Right forelimb (tissue), 1 donor: ENCODE data around the gene HBE1.
"Not testable (repeated sequence)": the region's sequence is repeated elsewhere in the genome, so short reads cannot be mapped to it uniquely, and the experiment has no call there.

Experiments used
- DNase-seq: peaks from one replicate; pipeline ENCODE4 v3.0.0-alpha.2; 2018

Gene HBE1

GRCh38 chr11:5284637-5285036, 14.9 kb upstream of the HBE1 start:
- no peak for DNase-seq

DNA sequence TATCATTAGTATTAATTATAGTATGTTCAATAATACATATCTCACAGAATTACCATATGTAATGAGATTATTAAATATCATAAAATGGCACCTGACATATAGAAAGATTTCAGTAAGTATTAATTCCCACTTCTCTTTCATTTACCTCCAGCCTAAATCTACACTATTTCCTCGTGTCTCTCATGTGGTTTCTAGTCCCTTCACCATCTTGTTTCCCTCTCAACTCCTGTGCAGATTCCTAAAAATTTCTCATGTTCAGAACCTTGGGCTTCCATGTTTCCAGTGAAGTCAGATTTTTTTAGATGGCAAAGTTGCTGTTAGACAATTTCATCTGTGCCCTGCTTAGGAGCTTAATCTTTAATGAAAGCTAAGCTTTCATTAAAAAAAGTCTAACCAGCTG, 14.1 kb upstream of the HBE1 start:
- no peak for DNase-seq

DNA sequence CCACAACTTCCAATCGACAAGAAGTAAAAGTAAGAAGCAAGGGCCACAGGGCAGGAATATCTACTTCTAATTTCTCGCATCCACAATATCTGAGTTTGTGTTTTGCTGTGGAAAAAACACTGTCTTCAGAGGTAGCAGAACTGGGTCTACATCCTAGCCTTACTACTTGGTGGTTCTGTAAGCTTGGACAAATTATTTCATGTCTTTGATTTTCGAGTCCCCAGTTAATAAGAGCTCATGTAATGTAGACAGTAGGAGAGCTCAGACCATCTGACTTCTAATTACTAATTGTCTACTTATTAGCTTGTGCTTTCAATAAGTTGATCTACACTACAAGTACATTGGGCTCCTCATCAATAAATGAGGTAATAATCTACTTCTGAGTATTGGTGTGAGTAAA, 13.3 kb upstream of the HBE1 start:
- DNase-seq = no peak

GRCh38 chr11:5282628-5283027, 12.9 kb upstream of the HBE1 start:
- no peak for DNase-seq

GRCh38 chr11:5281596-5281995, 11.9 kb upstream of the HBE1 start:
- DNase-seq = no peak

GRCh38 chr11:5280582-5281102, 10.9 kb upstream of the HBE1 start:
- DNase-seq = no peak

DNA sequence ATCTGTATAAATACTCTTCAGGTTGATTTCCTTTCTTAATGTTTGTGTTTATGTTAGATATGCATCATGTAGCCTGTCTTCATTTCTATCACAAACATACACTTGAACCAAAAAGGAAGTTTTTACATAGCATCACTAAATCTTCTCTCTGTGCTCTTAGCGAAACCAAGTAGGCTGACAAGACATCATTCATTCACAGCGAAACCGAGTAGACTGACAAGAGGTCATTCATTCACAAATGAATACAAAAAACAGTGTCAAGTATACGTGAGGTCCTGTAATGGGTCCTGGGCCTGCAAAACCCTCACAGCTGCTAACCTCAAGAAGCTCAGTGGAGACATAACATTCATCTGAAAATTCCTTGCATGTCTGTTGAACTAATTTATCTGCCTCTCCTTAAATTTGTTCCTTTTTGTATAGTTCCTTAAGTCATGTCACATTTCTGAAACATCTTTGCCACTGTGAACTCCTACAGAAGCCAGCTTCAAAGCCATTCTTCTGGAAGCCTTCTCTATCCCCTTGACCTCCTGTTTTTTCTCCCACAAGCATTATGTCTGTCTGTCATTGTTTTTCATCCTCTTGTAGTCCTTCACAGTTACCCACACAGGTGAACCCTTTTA, 9.8 kb upstream of the HBE1 start:
- no peak for DNase-seq

- no peak for DNase-seq
These were observed 8.2 kb upstream of the HBE1 start for GRCh38 chr11:5277807-5278382.

DNA sequence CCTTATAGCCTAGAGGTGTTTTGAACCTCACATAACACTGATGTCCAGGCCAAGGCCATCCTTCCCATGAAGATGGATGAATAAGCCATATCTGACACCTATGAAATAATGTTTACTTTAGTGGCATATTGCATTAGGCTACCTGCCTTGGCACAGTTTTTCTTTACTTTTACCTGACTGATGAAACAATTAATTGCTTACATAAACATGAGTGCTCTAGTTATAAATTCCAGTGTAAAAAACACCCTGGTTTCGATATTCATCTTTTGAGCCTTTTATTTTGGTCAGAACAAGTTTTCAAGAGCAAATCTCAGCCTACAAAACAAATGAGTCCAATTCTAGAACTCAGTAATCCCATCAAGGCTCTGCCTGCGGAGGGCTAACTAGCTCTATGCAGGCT, 7.0 kb upstream of the HBE1 start:
- no peak for DNase-seq

GRCh38 chr11:5275369-5276110, 5.8 kb upstream of the HBE1 start:
- DNase-seq = no peak

DNA sequence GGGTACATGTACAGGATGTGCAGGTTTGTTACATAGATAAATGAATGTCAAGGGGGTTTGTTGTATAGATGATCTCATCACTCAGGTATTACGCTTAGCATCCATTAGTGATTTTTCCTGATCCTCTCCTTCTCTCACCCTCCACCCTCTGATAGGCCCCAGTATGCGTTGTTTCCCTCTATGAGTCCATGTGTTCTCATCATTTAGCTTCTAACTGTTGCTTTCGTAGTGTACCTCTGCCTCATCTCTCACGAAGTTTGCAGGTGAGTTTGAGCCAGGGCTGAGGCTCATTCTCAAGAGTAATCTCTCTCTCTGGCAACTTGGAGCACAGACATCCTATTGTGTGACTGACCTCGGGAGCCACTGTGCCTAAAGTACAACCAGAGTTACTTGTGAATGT, 4.7 kb upstream of the HBE1 start:
- DNase-seq = no peak

GRCh38 chr11:5272395-5273017, 2.8 kb upstream of the HBE1 start:
- no peak for DNase-seq

GRCh38 chr11:5267033-5267563, 2.6 kb downstream of the HBE1 start:
- no peak for DNase-seq

DNA sequence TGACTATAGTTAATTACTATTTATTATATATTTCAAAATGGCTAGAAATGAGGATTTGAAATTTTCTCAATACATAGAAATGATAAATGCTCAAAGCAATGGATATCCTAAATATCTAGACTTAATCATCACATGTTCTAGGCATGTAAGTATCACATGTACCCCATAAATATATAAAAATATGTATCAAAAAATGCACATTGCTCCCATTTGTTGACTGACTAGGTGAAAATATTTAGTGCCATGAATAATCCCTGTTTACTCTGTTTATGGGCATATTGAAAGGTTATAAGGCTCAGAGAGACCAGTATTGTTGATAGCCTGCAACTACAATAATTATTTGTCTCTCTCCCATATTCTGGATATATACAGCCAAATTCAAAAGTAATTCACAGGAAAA, 3.1 kb downstream of the HBE1 start:
- no peak for DNase-seq

- DNase-seq = no peak
These were observed 3.9 kb downstream of the HBE1 start for GRCh38 chr11:5265832-5266231.

- no peak for DNase-seq
These were observed 11.0 kb downstream of the HBE1 start for GRCh38 chr11:5258543-5259262.

- DNase-seq = no peak
These were observed 12.4 kb downstream of the HBE1 start for GRCh38 chr11:5257296-5257695.

DNA sequence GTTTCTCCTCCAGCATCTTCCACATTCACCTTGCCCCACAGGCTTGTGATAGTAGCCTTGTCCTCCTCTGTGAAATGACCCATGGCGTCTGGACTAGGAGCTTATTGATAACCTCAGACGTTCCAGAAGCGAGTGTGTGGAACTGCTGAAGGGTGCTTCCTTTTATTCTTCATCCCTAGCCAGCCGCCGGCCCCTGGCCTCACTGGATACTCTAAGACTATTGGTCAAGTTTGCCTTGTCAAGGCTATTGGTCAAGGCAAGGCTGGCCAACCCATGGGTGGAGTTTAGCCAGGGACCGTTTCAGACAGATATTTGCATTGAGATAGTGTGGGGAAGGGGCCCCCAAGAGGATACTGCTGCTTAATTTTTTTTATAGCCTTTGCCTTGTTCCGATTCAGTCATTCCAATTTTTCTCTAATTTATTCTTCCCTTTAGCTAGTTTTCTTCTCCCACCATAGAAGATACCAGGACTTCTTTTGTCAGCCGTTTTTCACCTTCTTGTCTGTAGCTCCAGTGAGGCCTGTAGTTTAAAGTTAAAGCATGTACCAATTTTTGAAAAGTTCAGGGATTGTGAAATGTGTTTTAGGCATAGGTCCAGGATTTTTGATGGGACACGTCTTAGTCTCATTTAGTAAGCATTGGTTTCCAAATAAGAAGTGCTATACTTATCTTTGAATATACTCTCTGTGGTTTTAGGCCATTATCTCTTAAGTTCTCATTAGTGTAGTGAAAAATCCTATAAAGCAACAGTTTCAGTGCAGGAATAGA, 14.9 kb downstream of the HBE1 start, which contains the start of gene HBG2:
Gene HBG2 (minus strand): TSS at position 136 of the 768 bp plus-strand sequence. CDS start 53 bp downstream, at position 83.
- not testable (repeated sequence) for DNase-seq

DNA sequence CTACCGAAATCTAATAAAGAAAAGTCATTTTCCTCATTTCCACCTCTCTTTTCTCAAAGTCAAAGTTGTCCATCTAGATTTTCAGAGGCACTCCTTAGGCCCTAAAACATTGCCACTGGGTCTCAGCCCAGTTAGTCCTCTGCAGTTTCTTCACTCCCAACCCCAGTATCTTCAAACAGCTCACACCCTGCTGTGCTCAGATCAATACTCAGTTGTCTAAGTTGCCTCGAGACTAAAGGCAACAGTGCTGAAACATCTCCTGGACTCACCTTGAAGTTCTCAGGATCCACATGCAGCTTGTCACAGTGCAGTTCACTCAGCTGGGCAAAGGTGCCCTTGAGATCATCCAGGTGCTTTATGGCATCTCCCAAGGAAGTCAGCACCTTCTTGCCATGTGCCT, 15.7 kb downstream of the HBE1 start:
- not testable (repeated sequence) for DNase-seq

- DNase-seq = not testable (repeated sequence)
These were observed 16.3 kb downstream of the HBE1 start for GRCh38 chr11:5253440-5253839.

DNA sequence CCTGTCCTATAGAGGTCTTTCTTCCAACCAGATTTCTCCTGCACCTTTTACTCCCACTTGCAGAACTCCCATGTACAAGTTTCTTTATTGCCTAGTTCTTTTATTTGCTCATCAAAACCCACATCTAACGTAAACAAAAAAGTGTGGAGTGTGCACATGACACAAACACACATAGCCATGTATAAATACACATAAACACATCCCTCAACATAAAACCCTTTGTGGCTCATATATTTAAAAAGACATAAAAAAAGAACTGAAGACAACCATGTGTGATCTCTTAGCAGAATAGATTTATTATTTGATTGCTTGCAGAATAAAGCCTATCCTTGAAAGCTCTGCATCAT, 16.9 kb downstream of the HBE1 start:
- no peak for DNase-seq
